GM19372 (cell line): ENCODE data around the gene SPAG5.

ENCODE experiments used
- ATAC-seq: cut with Tn5 transposase; IDR thresholded peaks from one replicate; pipeline ENCODE4 v1.9.1; 2021; ENCODE audit warnings: mild to moderate bottlenecking, low read depth, moderate library complexity; ENCODE audit not compliant: unreplicated experiment

The SPAG5 gene

GRCh38 chr17:28573521-28573920 is 25.3 kb downstream of the SPAG5 start:
- no peak for ATAC-seq

DNA sequence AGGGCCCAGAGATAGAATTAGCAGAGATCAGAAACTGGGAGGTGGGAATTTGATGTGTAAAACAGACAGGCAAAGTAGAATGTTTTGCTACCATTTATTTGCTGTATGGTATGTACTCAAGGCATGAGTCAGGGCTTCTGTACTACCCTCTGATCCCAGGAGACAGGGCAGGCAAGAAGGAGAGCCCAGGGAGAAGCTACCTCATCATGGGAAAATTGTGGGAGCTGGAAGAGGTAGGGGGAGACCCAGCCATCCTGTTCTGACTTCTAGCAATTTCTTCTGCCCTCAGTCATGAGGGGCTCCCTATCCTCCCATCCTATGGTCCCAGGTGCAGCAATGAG is 25.8 kb downstream of the SPAG5 start:
- no peak for ATAC-seq

DNA sequence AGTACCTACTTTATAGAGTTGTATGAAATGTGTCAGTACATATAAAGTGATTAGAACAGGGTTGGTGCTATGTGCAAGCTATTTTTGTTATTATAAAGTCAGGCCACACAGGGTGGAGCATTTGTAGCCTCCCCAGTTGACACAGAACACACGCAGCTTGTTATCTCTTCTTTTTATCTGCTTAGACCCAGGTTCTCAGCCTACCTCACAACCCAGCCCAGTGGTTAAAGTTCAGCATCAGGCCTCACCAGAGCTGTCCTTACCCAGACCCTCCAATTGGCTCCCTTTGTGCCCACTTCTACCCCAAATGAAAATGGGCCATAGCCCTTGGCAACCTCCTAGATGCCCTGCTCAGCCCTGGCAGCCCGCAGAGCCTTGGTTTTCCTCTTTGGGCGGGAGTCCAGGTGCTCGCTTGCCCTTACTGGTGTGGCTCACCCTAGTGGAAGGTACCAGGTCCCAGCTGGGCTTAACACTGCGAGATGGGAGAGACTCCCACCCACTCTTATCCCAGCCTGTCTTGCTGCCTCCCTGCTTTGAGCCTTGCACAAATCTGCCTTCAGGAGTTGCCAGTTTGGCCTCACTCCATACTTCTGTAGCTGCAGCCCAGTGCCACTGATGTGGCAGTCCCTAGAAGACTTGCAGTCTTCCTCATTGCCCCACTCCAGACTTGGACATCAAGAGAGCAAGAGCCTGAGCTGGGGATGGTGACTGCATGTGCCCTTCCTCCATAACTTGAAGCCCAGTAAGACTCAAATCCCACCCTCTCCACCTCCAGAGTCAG is 26.4 kb downstream of the SPAG5 start:
- no peak for ATAC-seq

GRCh38 chr17:28571361-28572122 is 27.3 kb downstream of the SPAG5 start, which contains the start of gene PIGS:
Gene PIGS (minus strand): TSS chr17:28571524. CDS start chr17:28571496, 28 bp downstream.
- ATAC-seq: peak; percentile 89

GRCh38 chr17:28570716-28571360 is 28.0 kb downstream of the SPAG5 start:
- peak; percentile 26 for ATAC-seq

GRCh38 chr17:28569446-28569845 is 29.4 kb downstream of the SPAG5 start:
- ATAC-seq: no peak

GRCh38 chr17:28567604-28568003 is 31.2 kb downstream of the SPAG5 start:
- no peak for ATAC-seq

- no peak for ATAC-seq
These were observed 35.4 kb downstream of the SPAG5 start for GRCh38 chr17:28563475-28563874.

- no peak for ATAC-seq
These were observed 43.8 kb downstream of the SPAG5 start for GRCh38 chr17:28555022-28555421.

DNA sequence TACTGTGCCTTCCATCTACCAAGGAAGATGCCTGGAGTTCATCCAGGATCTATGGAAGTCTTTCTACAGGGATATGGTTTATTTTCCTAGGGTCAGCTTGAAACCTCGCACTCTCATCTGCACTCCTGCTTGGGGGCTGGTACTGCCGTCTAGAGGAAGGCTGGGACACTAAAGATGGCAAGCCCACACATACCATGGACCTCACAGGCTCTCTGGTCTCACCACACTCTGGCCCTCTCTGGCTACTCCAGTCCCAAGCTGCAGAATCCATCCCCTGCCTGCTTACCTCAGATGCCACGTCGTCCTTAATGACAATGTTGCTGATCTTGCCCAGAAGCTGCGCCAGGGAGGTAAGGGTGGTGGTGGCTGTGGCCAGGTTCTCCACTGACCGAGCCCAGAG is 44.3 kb downstream of the SPAG5 start:
- ATAC-seq: no peak

GRCh38 chr17:28553000-28553505 is 45.8 kb downstream of the SPAG5 start:
- no peak for ATAC-seq

GRCh38 chr17:28552176-28552999 is 46.4 kb downstream of the SPAG5 start, which contains the start of gene UNC119:
Gene UNC119 (minus strand): TSS chr17:28552624. CDS start chr17:28552557, 67 bp downstream.
- ATAC-seq: peak; percentile 68

- no peak for ATAC-seq
These were observed 47.2 kb downstream of the SPAG5 start for GRCh38 chr17:28551421-28552175.

DNA sequence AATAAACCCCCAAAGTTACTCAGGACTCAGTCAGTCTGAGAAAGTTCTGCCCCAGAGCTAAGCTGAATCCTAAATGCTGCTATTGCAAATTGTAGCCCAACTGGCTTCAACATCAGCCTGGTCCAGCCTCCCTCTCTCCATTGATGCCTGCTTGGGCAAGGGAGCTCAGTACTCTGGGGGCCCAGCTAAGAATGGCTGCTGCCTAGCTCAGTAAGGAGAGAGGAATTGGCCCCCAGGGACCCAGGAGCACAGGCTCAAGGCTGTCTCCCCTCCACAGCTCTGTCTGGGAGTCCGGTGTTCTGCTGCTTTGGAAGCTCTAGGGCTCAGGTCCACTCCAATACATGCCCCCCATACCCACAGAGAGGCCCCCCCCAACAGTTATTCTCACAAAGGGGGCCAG is 48.0 kb downstream of the SPAG5 start:
- no peak for ATAC-seq

DNA sequence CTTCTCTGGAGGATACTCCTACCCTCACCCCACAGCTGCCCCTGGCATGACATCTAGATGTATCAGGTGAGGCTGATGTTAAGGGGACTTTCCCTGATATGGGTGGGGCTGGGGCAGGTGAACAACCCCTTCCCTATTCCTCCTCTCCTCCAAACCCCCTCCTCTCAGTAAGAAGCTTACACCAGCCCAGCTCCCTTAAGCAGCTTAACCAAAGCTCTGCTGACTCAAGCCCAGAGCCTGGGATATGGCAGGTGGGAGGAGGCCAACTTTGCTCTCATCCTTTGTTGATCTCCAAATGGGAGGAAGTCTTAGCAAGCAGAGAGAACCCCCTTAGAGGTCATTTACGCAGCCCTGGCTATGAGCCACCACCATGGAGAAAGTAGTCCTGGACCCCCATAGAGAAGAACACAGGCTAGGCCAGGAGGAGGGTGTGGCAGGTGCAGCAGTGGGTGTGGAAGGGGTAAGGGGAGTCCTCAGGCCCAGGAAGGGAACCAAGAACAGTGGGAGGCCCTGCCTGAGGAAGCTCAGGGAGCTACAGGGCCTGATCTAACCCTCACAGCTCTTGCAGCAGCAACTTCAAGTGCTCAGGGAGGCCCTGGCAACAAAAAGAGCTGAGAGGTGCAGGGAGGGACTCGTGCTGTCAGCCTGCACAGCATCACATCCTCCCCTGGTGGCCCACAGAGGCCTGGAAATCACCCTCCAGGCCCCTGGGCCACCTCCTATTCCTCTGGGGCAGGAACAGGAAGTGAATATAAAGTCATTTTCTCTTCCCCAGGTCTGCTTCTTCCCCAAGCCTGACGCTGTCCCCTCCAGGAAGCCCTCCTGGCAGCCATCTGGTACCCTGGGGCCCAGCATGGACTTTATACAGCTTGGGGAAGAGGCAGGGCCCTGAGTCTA is 49.3 kb downstream of the SPAG5 start:
- no peak for ATAC-seq

DNA sequence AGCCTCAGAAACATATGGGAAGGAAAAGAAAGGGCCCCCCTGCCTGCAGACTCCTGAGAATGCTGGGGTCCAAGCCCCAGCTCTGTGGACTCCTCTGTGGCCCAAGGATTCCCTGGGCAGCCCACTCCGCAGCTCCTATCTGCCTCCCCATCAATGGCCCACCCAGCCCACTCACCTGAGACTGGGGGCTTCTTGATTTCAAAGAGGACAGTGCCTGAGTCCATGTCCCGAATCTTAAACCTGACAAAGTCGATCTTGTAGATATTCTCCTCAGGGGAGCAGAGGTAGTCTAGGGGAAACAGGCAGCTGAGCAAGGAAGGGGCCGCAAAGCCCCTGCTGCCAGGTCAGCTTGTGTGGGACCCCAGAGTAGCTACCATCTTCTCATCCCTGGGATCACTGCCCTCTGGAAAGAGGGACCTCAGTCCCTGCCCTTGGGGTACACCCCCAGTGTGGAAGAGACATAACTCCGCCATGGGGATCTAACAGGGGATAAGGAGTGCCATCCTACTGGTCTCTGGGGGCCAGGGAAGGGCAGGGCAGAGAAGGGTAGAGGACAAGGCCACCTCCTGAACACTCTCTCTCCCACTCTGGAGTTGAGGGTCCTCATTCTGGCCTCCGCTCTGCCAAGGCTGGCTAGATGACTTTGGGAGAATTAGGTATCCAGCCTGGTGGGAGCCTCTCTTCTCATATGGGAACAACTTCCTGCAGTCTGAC is 50.3 kb downstream of the SPAG5 start:
- ATAC-seq: no peak

DNA sequence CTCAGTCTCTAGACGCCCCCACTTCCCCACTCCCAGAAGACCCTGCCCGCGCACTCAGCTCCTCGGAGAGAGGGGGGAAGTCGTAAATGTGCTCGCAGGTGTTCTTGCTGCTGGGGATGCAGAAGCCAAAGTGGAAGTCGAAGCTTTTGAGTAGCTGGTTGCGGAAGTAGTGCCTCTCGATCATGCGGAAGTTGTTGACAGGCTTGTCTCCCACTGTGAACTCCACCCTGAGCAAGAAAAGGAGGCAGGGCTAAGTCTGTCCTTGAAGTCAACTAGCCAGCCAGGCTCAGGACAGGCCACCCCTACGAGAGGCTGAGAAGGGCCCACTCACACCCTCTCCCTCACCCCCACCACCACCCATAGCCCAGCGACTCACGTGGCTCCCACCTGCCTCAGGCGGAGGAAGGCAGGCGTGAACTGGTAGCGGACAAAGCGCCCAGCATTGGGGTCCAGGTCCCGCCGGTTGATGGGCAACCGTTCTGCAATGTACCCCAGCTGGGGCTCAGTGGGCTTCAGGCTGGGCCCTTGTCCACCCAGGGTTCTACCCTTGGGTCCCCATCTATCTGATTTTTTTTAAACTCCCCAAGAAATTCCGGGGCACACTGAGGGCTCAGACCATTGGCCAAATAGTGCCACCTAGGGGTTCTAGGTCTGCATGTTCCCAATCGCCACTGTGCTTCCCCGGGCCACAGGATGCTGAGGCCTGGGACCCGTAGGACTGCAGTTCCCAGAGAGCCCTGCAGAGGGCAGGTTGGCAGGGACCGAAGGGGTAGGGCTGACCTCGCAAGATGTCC is 51.0 kb downstream of the SPAG5 start:
- ATAC-seq: no peak
